ENCODE data around the gene PCBP3. TPM values are rescaled to one million over a fixed set of nuclear protein-coding genes. Genes with fewer than 3 reads are reported as not detected.
A peak's percentile ranks its signal among the peaks of the same experiment; 100 is the strongest.

PCBP3 gene
- total RNA-seq, 4 donors from 2014 or later = 0.99 to 7.0 (median 2.5) TPM; not detected in 1

DNA sequence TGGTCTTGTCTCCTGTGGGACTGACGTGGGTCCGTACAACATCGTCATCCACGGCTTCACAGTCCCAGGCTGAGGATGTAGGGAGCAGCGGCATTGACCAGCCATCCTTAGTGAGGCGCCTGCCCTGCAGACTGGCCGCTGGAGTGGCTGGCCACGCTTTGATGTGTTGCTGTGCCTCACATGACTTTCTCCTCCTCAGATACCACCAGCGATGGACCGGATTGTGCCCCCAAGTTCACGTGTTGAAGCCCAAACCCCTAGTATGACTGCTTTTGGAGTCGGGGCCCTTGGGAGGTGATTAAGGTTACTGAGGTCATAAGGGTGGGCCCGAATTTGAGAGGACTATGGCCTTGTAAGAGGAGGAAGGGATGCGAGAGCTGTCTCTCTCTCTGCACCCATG is 122.5 kb downstream of the PCBP3 start:
- no peak for DNase-seq (ENCODE audit: low spot score in 2 of 2)
- H3K4me3 ChIP-seq (ENCODE audit: low read depth, poor library complexity, severe bottlenecking) = no peak overlapping the region
- TF ChIP-seq POLR2A (IDR thresholded peaks at IDR 0.05) = no peak
- no peak for TF ChIP-seq CTCF (IDR thresholded peaks at IDR 0.05)
- WGBS, 2 donors = 91 to 92% methylated on average over 14 of the region's 14 CpGs
- intact Hi-C loops (cut with DNase I; ENCODE audit: low total_unique reads) = no loop called here

- 87 to 89% methylated on average over 5 of the region's 5 CpGs for WGBS, 2 donors
- intact Hi-C loops (cut with DNase I; ENCODE audit: low total_unique reads) = no loop called here
- no peak overlapping the region for H3K4me3 ChIP-seq (ENCODE audit: low read depth, poor library complexity, severe bottlenecking)
- TF ChIP-seq CTCF (IDR thresholded peaks at IDR 0.05) = no peak
- no peak for TF ChIP-seq POLR2A (IDR thresholded peaks at IDR 0.05)
- DNase-seq (ENCODE audit: low spot score in 2 of 2) = no peak
Measured at GRCh38 chr21:45766501-45766900, 123.0 kb downstream of the PCBP3 start.

- WGBS, 2 donors = 84 to 86% methylated on average over 13 of the region's 13 CpGs
- intact Hi-C loops (cut with DNase I; ENCODE audit: low total_unique reads) = no loop called here
- no peak for TF ChIP-seq POLR2A (IDR thresholded peaks at IDR 0.05)
- TF ChIP-seq CTCF (IDR thresholded peaks at IDR 0.05) = no peak
- DNase-seq (ENCODE audit: low spot score in 2 of 2) = no peak
- no peak overlapping the region for H3K4me3 ChIP-seq (ENCODE audit: low read depth, poor library complexity, severe bottlenecking)
Measured at GRCh38 chr21:45767071-45768006, 123.8 kb downstream of the PCBP3 start.

GRCh38 chr21:45768011-45768739 is 124.7 kb downstream of the PCBP3 start:
- intact Hi-C loops (cut with DNase I; ENCODE audit: low total_unique reads) = no loop called here
- no peak overlapping the region for H3K4me3 ChIP-seq (ENCODE audit: low read depth, poor library complexity, severe bottlenecking)
- TF ChIP-seq CTCF (IDR thresholded peaks at IDR 0.05) (no peak), POLR2A (IDR thresholded peaks at IDR 0.05) (no peak)
- DNase-seq (ENCODE audit: low spot score in 2 of 2) = peak in 1 of 2 donors; percentile 74
- WGBS, 2 donors = 61% methylated on average over 7 to 11 of the region's 11 CpGs

GRCh38 chr21:45768740-45769048 is 125.2 kb downstream of the PCBP3 start:
- no peak for DNase-seq (ENCODE audit: low spot score in 2 of 2)
- WGBS, 2 donors = 87 to 94% methylated on average over 8 to 11 of the region's 11 CpGs
- intact Hi-C loops (cut with DNase I; ENCODE audit: low total_unique reads) = no loop called here

More at GRCh38 chr21:45768740-45769048, 125.2 kb downstream of the PCBP3 start:
- no peak for TF ChIP-seq CTCF (IDR thresholded peaks at IDR 0.05)
- no peak for TF ChIP-seq POLR2A (IDR thresholded peaks at IDR 0.05)
- no peak overlapping the region for H3K4me3 ChIP-seq (ENCODE audit: low read depth, poor library complexity, severe bottlenecking)

All from lower leg skin (tissue), 4 donors.